ENCODE results near the gene TTLL12. TPM values are rescaled to one million over a fixed set of nuclear protein-coding genes. Genes with fewer than 3 reads are reported as not detected.

The TTLL12 gene
- total and polyA plus RNA-seq, 9 donors, result 10.9 to 22.4 (median 16.1) TPM

DNA sequence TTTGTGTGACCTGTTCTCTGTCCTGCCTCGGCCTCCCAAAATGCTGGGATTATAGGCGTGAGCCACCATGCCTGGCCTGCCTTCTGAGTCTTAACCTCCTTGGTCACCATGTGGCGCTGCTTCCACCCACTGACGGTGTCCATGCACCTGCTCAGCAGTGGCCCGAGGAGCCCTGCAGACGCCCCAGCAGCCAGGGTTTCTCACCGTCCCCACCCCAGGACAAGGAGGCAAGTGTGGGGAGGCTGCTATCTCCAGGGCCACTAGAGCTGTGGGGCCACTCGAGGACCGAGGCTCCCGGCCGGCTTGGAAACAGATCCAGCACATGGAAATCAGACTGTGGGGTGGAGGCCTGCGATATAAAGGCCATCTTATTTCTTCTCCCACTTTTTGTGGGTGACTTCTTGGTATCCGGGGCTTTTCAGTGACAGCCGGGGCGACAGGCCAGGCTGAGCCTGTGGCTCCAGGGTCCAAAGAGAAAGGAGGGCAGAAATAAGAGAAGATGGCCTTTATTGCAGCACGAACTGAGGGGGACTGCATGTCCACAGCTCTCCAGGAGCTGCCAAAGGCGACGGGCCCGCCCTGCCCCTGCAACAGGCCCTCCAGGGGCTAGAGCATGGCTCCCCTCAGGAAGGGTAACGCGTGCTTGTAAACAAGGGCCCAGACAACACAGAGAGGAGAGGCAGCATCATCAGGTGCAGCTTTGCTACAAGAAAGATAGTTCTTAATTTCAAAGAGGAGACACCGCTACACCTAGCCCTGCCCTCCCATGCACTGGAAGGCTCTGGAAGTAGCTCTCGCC, 20.6 kb downstream of the TTLL12 start:
- Histone ChIP-seq H3K36me3 (ENCODE audit: control insufficient read depth, insufficient read depth, low read length) (peaks cover 50% of the 10 kb centered on the region), H3K9me3 (replicated peaks; ENCODE audit: control insufficient read depth, low read depth, low read length) (no peaks in the 10 kb centered on the region), H3K27me3 (ENCODE audit: control insufficient read depth, insufficient read depth, low read length) (no peaks in the 10 kb centered on the region), H3K4me3 (ENCODE audit: low read length) (no peak overlapping the region), H3K27ac (ENCODE audit: low read length) (no peak overlapping the region), H3K4me1 (ENCODE audit: control insufficient read depth, insufficient read depth, low read length) (peaks cover 10% of the 10 kb centered on the region)
- WGBS (ENCODE audit: insufficient coverage), result 85% methylated on average over 19 of the region's 23 CpGs
- DNase-seq, result no peak

DNA sequence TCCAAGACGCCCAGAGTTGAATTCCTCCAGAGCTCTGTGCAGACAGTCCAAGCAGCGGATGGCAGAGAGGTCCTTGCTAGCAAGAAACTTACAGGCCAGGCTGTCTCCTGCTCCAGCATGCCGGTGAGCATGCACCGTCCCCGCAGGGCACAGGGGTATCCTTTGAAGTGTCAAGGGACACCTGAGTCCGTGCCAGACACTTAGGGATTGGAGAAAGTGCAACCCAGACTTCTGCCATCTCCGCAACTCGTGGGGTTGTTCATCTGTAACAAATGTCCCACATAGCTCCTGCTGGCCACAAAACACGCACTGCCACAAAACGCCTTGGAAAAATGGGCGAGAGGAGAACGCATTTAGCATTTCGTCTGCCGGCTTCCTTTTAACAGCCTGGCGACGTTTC, 22.3 kb downstream of the TTLL12 start:
- Histone ChIP-seq H3K27ac (ENCODE audit: low read length) (no peak overlapping the region), H3K4me3 (ENCODE audit: low read length) (no peak overlapping the region), H3K4me1 (ENCODE audit: control insufficient read depth, insufficient read depth, low read length) (peaks cover 11% of the 10 kb centered on the region), H3K36me3 (ENCODE audit: control insufficient read depth, insufficient read depth, low read length) (peaks cover 48% of the 10 kb centered on the region), H3K27me3 (ENCODE audit: control insufficient read depth, insufficient read depth, low read length) (no peaks in the 10 kb centered on the region), H3K9me3 (replicated peaks; ENCODE audit: control insufficient read depth, low read depth, low read length) (no peaks in the 10 kb centered on the region)
- WGBS (ENCODE audit: insufficient coverage), result 16% methylated on average over 14 of the region's 16 CpGs
- DNase-seq, result peak; percentile 38

DNA sequence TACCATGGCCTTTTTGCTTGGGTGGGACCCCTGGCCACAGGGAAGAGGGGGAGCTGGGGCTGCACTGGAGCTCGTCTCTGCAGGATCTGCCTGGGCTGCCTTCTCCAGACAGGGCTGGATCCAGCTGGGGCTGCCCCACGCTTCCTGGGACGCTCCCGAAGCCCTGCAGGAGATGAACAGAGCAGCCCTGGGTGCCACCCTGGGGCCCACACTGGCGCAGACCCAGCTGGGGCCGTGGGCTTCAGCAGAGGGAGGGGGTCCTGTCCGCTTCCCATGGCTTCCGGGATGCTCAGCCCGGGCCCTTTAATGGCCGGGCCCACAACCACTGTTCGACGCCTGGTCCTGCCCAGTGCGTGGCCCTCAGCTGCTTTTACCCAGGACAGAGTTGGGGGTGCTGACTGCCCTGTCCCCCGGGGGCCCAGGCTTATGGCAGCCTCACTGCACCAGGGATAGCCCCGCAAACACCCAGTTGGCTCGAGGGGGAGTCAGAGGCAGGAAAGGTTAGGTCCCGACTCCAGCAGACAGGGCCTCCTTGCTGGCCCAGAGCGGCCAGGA, 23.6 kb downstream of the TTLL12 start:
- no peak for DNase-seq
- H3K27me3 ChIP-seq (ENCODE audit: control insufficient read depth, insufficient read depth, low read length), result no peaks in the 10 kb centered on the region

DNA sequence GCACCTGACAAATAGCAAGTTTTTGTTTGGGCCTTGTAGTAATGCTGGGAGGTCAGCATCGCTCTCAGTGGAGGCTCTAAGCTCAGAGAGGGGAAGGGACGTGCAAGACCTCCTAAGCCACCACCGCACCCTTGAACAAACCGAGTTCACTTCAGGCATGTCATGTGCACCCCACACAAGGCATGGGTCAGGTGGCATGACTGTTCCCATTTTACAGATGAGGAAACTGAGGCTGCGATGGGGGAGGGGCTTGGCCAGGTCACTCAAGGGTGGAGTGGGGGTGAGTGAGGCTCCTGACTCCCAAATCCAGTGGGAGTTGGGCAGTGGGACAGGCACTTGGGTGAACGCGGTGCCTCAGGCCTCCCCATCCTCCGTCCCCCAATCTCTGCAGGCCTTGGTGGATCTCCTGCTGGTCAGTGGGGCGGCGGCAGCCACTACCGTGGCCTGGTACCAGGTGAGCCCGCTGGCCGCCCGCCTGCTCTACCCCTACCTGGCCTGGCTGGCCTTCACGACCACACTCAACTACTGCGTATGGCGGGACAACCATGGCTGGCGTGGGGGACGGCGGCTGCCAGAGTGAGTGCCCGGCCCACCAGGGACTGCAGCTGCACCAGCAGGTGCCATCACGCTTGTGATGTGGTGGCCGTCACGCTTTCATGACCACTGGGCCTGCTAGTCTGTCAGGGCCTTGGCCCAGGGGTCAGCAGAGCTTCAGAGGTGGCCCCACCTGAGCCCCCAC, 24.4 kb downstream of the TTLL12 start:
- H3K4me1 ChIP-seq (ENCODE audit: control insufficient read depth, insufficient read depth, low read length), result peaks cover 12% of the 10 kb centered on the region
- no peaks in the 10 kb centered on the region for H3K9me3 ChIP-seq (replicated peaks; ENCODE audit: control insufficient read depth, low read depth, low read length)
- H3K27me3 ChIP-seq (ENCODE audit: control insufficient read depth, insufficient read depth, low read length), result no peaks in the 10 kb centered on the region
- H3K4me3 ChIP-seq (ENCODE audit: low read length), result no peak overlapping the region
- 94% methylated on average over 23 of the region's 24 CpGs for WGBS (ENCODE audit: insufficient coverage)
- no peak overlapping the region for H3K27ac ChIP-seq (ENCODE audit: low read length)
- no peak for DNase-seq
- H3K36me3 ChIP-seq (ENCODE audit: control insufficient read depth, insufficient read depth, low read length), result peaks cover 35% of the 10 kb centered on the region

More for the DNA sequence above, 23.6 kb downstream of the TTLL12 start:
- no peak overlapping the region for H3K27ac ChIP-seq (ENCODE audit: low read length)
- H3K4me1 ChIP-seq (ENCODE audit: control insufficient read depth, insufficient read depth, low read length), result peaks cover 12% of the 10 kb centered on the region
- H3K36me3 ChIP-seq (ENCODE audit: control insufficient read depth, insufficient read depth, low read length), result peaks cover 40% of the 10 kb centered on the region
- no peak overlapping the region for H3K4me3 ChIP-seq (ENCODE audit: low read length)
- 76% methylated on average over 18 of the region's 18 CpGs for WGBS (ENCODE audit: insufficient coverage)
- H3K9me3 ChIP-seq (replicated peaks; ENCODE audit: control insufficient read depth, low read depth, low read length), result no peaks in the 10 kb centered on the region

DNA sequence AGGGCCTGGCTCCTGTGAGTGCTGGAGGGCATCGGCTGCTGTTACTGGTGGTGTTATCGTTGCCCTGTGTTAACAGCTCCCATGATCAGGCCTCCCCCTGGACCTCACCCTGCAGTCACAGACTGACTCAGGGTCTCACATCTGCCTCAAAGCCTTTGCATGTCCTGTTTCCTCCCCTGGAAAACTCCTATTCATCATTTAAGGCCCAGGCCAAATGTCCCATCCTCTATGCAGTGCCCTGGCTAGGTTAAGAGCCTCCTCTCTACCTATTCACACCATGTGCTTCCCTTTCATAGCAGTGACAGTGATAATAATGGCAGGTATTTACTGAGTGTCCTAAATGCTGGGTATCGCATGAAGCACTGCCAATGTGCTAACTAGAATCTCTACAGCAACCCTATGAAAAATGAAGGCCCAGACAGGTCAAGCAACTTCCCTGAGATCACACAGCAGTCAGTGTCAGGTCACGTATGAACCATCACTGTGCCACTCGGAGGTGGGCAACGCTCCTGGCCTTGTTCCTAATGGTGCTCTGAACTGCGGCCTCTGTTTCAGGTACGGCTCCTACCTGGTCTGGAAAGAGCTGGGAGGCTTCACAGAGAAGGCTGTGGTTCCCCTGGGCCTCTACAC, 26.3 kb downstream of the TTLL12 start:
- H3K36me3 ChIP-seq (ENCODE audit: control insufficient read depth, insufficient read depth, low read length), result peaks cover 31% of the 10 kb centered on the region
- no peaks in the 10 kb centered on the region for H3K9me3 ChIP-seq (replicated peaks; ENCODE audit: control insufficient read depth, low read depth, low read length)
- DNase-seq, result no peak
- peaks cover 16% of the 10 kb centered on the region for H3K4me1 ChIP-seq (ENCODE audit: control insufficient read depth, insufficient read depth, low read length)
- no peak overlapping the region for H3K27ac ChIP-seq (ENCODE audit: low read length)
- H3K27me3 ChIP-seq (ENCODE audit: control insufficient read depth, insufficient read depth, low read length), result no peaks in the 10 kb centered on the region
- no peak overlapping the region for H3K4me3 ChIP-seq (ENCODE audit: low read length)
- WGBS (ENCODE audit: insufficient coverage), result 86% methylated on average over 6 of the region's 8 CpGs

DNA sequence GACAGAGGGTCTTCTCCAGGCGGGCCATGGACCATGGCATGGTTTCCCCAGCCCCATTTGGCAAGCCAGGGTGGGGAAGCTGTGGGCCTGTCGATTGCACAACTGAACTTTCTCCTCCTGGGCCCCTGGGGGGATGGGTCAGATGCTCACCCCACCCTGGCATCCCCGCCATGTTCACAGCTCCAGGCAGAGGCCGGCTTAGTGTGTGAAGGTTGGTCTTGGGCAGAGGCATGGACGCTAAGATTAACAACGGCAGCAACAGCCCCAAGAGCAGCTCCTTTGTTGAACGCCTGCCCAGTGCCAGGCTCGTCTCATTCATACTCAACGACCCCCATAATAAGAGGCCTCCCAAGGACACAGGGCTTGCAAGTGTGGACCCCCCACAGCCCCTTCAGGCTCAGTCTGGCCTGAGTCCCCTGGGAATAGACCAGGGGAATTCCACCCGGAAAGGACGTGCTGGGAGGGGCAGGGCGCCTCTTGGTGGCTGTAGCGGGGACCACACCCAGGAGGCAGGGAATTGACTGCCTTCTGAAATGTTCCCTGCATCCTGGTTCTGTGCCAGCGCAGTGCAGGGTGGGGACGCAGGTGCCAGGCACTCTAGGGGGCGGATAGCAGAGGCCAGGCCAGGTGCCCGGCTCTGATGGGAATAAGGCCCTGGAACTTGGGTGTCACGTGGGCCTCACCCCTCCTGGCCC, 27.3 kb downstream of the TTLL12 start:
- no peak for DNase-seq
- Histone ChIP-seq H3K9me3 (replicated peaks; ENCODE audit: control insufficient read depth, low read depth, low read length) (no peaks in the 10 kb centered on the region), H3K27me3 (ENCODE audit: control insufficient read depth, insufficient read depth, low read length) (no peaks in the 10 kb centered on the region), H3K4me3 (ENCODE audit: low read length) (no peak overlapping the region), H3K4me1 (ENCODE audit: control insufficient read depth, insufficient read depth, low read length) (peaks cover 21% of the 10 kb centered on the region), H3K36me3 (ENCODE audit: control insufficient read depth, insufficient read depth, low read length) (peaks cover 31% of the 10 kb centered on the region), H3K27ac (ENCODE audit: low read length) (no peak overlapping the region)
- 65% methylated on average over 11 of the region's 18 CpGs for WGBS (ENCODE audit: insufficient coverage)

DNA sequence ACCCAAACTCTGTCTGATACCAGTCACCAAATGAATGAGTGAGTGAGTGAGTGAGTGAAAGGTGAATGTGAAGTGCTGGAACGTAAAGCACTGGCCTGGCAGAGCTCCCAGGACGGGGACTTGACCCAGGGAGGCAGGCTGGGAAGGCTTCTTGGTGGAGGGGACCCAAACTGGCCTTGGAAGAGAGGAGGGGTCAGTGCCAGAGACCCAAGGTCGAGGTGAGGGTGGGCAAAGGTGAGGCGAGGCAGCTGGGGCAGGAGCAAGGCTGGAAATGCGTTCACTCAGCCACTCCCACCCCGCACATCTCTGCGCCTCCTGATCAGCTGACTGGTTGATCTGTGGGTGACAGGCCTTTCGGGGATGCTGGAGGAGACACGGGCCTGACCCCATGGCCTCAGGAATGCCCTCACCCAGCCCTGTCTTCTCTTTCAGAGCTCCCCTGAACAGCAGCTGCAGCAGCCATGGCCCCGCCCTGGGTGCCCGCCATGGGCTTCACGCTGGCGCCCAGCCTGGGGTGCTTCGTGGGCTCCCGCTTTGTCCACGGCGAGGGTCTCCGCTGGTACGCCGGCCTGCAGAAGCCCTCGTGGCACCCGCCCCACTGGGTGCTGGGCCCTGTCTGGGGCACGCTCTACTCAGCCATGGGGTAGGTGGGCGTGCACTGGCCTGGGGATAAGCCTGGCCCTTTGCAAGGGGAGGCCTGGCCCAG, 28.0 kb downstream of the TTLL12 start:
- 88% methylated on average over 21 of the region's 24 CpGs for WGBS (ENCODE audit: insufficient coverage)
- Histone ChIP-seq H3K4me3 (ENCODE audit: low read length) (no peak overlapping the region), H3K36me3 (ENCODE audit: control insufficient read depth, insufficient read depth, low read length) (peaks cover 31% of the 10 kb centered on the region), H3K9me3 (replicated peaks; ENCODE audit: control insufficient read depth, low read depth, low read length) (no peaks in the 10 kb centered on the region), H3K27ac (ENCODE audit: low read length) (no peak overlapping the region), H3K4me1 (ENCODE audit: control insufficient read depth, insufficient read depth, low read length) (peaks cover 20% of the 10 kb centered on the region), H3K27me3 (ENCODE audit: control insufficient read depth, insufficient read depth, low read length) (no peaks in the 10 kb centered on the region)
- no peak for DNase-seq

DNA sequence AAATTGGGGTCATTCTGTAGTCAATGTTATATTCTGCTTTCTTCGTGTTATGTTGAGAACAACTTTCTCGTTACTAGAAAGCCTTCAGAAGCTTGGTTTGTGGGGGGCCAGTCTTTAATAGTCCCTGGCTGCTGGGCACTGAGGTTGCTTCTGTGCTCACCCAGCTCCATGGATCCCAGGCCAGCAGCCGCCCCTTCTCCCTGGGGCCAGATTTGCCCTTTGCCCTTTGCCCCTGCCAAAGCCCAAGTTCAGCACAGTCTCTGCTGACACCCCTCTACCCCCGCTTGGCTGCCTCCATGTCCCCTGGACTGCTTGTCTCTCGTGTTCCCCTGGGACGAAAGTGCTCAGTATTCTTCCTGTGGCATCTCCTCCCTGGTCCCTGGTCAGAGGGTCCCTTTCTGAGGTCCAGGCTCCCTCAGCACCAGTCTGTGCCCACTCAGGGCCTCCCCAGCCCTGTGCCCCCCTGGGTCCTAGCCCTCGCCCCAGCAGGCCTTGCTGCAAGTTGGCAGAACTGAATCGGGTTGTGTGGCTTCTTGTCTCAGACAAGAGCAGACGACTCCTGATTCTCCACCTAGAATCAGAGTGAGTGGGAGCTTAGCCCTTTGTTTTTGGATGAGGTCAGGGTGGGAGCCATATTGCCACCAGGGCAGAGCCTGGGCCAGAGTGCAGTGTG, 28.9 kb downstream of the TTLL12 start:
- WGBS (ENCODE audit: insufficient coverage), result 70% methylated on average over 9 of the region's 9 CpGs
- no peak for DNase-seq
- H3K36me3 ChIP-seq (ENCODE audit: control insufficient read depth, insufficient read depth, low read length), result peaks cover 28% of the 10 kb centered on the region
- no peak overlapping the region for H3K27ac ChIP-seq (ENCODE audit: low read length)
- no peaks in the 10 kb centered on the region for H3K9me3 ChIP-seq (replicated peaks; ENCODE audit: control insufficient read depth, low read depth, low read length)
- H3K4me1 ChIP-seq (ENCODE audit: control insufficient read depth, insufficient read depth, low read length), result peaks cover 15% of the 10 kb centered on the region
- no peak overlapping the region for H3K4me3 ChIP-seq (ENCODE audit: low read length)
- no peaks in the 10 kb centered on the region for H3K27me3 ChIP-seq (ENCODE audit: control insufficient read depth, insufficient read depth, low read length)

DNA sequence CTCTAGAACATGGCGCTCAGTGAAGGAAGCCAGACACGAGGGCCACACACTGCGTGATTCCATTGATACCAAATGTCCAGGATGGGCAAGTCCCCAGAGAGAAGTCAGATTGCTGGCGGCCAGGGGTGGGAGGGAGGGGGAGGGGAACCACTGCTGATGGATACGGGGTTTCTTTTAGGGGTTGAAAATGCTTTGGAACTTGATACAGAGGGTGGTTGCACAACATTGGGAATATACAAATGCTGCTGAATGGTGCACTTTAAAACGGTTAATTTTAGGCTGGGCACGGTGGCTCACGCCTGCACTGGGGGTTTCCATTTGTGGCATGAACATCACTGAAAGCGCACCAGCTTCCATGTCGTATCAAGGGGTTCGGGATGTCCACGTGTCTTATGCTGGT, 30.5 kb downstream of the TTLL12 start:
- WGBS (ENCODE audit: insufficient coverage), result 77% methylated on average over 12 of the region's 12 CpGs

More for the DNA sequence above, 30.5 kb downstream of the TTLL12 start:
- DNase-seq, result no peak
- H3K4me1 ChIP-seq (ENCODE audit: control insufficient read depth, insufficient read depth, low read length), result peaks cover 26% of the 10 kb centered on the region
- H3K27ac ChIP-seq (ENCODE audit: low read length), result no peak overlapping the region
- H3K9me3 ChIP-seq (replicated peaks; ENCODE audit: control insufficient read depth, low read depth, low read length), result no peaks in the 10 kb centered on the region
- H3K4me3 ChIP-seq (ENCODE audit: low read length), result no peak overlapping the region
- H3K27me3 ChIP-seq (ENCODE audit: control insufficient read depth, insufficient read depth, low read length), result no peaks in the 10 kb centered on the region
- H3K36me3 ChIP-seq (ENCODE audit: control insufficient read depth, insufficient read depth, low read length), result peaks cover 20% of the 10 kb centered on the region
